H9 (cell line): ENCODE data around the gene SPDYE9. TPM values are rescaled to one million over a fixed set of nuclear protein-coding genes. Genes with fewer than 3 reads are reported as not detected.
"Not testable (repeated sequence)": the region's sequence is repeated elsewhere in the genome, so short reads cannot be mapped to it uniquely, and the experiment has no call there.

ENCODE experiments used
- DNase-seq: peaks from one replicate; pipeline ENCODE4 v3.0.0-alpha.2; 2017
- H2AFZ ChIP-seq: one replicate; pipeline ENCODE4 v1.6.1; 2013; ENCODE audit warnings: mild to moderate bottlenecking, low read length, control low read depth, moderate library complexity
- H2AK5ac ChIP-seq: 2 replicates; pipeline ENCODE4 v1.6.1; 2013; ENCODE audit warnings: low read length, control low read depth, mixed read lengths; ENCODE audit not compliant: insufficient read length
- H2BK120ac ChIP-seq: one replicate; pipeline ENCODE4 v1.6.1; 2013; ENCODE audit warnings: low read depth, mild to moderate bottlenecking, low read length, control low read depth, inconsistent platforms; ENCODE audit not compliant: poor library complexity, severe bottlenecking
- H2BK12ac ChIP-seq: 2 replicates; pipeline ENCODE4 v1.6.1; 2013; ENCODE audit warnings: low read length, control low read depth, mixed read lengths, low read depth; ENCODE audit not compliant: insufficient read length
- H2BK15ac ChIP-seq: 2 replicates; pipeline ENCODE4 v1.6.1; 2013; ENCODE audit warnings: low read depth, low read length, control low read depth
- H2BK20ac ChIP-seq: one replicate; pipeline ENCODE4 v1.6.1; 2013; ENCODE audit warnings: low read depth, mild to moderate bottlenecking, low read length, control low read depth, inconsistent platforms; ENCODE audit not compliant: poor library complexity, severe bottlenecking
- H2BK5ac ChIP-seq: 2 replicates; pipeline ENCODE4 v1.6.1; 2013; ENCODE audit warnings: low read length, control low read depth, mixed read lengths; ENCODE audit not compliant: insufficient read length
- H3K14ac ChIP-seq: 2 replicates; pipeline ENCODE4 v1.6.1; 2013; ENCODE audit warnings: low read length, control low read depth; ENCODE audit not compliant: insufficient read depth
- H3K18ac ChIP-seq: 2 replicates; pipeline ENCODE4 v1.6.1; 2013; ENCODE audit warnings: low read depth, mild to moderate bottlenecking, mixed read lengths, low read length, control low read depth; ENCODE audit not compliant: insufficient read length
- H3K23ac ChIP-seq: 2 replicates; pipeline ENCODE4 v1.6.1; 2013; ENCODE audit warnings: low read length, control low read depth, mixed read lengths, low read depth; ENCODE audit not compliant: insufficient read length
- H3K23me2 ChIP-seq: 2 replicates; pipeline ENCODE4 v1.6.1; 2013; ENCODE audit warnings: low read depth, mild to moderate bottlenecking, mixed read lengths, low read length, control low read depth; ENCODE audit not compliant: insufficient read length, poor library complexity, severe bottlenecking
- H3K27ac ChIP-seq: 2 replicates; pipeline ENCODE4 v1.5.1; 2013; ENCODE audit warnings: low read length, control low read depth, mixed read lengths, low read depth; ENCODE audit not compliant: insufficient read length
- H3K27me3 ChIP-seq: 2 replicates; pipeline ENCODE4 v1.6.1; 2013; ENCODE audit warnings: low read length, control low read depth, inconsistent platforms; ENCODE audit not compliant: insufficient read depth
- H3K4ac ChIP-seq: 2 replicates; pipeline ENCODE4 v1.6.1; 2013; ENCODE audit warnings: low read depth, mild to moderate bottlenecking, control low read depth, inconsistent platforms, low read length, moderate library complexity
- H3K4me1 ChIP-seq: 2 replicates; pipeline ENCODE4 v1.6.1; 2013; ENCODE audit warnings: low read length, control low read depth, inconsistent platforms; ENCODE audit not compliant: insufficient read depth
- H3K4me2 ChIP-seq: 2 replicates; pipeline ENCODE4 v1.6.1; 2013; ENCODE audit warnings: low read length, control low read depth, mixed read lengths; ENCODE audit not compliant: insufficient read length, insufficient read depth
- H3K56ac ChIP-seq: 2 replicates; pipeline ENCODE4 v1.6.1; 2013; ENCODE audit warnings: low read depth, mild to moderate bottlenecking, mixed read lengths, low read length, control low read depth; ENCODE audit not compliant: insufficient read length
- H3K79me1 ChIP-seq: 2 replicates; pipeline ENCODE4 v1.6.1; 2013; ENCODE audit warnings: low read depth, mild to moderate bottlenecking, moderate library complexity, low read length, control low read depth, inconsistent platforms; ENCODE audit not compliant: insufficient read depth, poor library complexity, severe bottlenecking
- H3K79me2 ChIP-seq: 2 replicates; pipeline ENCODE4 v1.6.1; 2013; ENCODE audit warnings: low read length, control low read depth, inconsistent platforms; ENCODE audit not compliant: insufficient read depth
- H3K9ac ChIP-seq: 2 replicates; pipeline ENCODE4 v1.6.1; 2013; ENCODE audit warnings: low read length, control low read depth, mixed read lengths; ENCODE audit not compliant: insufficient read length; ENCODE audit errors: extremely low read depth
- H3K9me3 ChIP-seq: one replicate; pipeline ENCODE4 v1.6.1; 2013; ENCODE audit warnings: low read depth, low read length, inconsistent platforms; ENCODE audit not compliant: control insufficient read depth
- H3T11ph ChIP-seq: one replicate; pipeline ENCODE4 v1.6.1; 2013; ENCODE audit warnings: mild to moderate bottlenecking, low read length, control low read depth, inconsistent platforms
- H4K20me1 ChIP-seq: one replicate; pipeline ENCODE4 v1.6.1; 2013; ENCODE audit not compliant: control insufficient read depth, insufficient read length, insufficient read depth
- H4K5ac ChIP-seq: 2 replicates; pipeline ENCODE4 v1.6.1; 2013; ENCODE audit warnings: low read depth, mild to moderate bottlenecking, mixed read lengths, low read length, control low read depth; ENCODE audit not compliant: insufficient read length
- H4K8ac ChIP-seq: replicated peaks from 2 replicates; pipeline ENCODE4 v1.6.1; 2013; ENCODE audit warnings: low read length, control low read depth, mixed read lengths, low read depth; ENCODE audit not compliant: insufficient read length
- H4K91ac ChIP-seq: 2 replicates; pipeline ENCODE4 v1.6.1; 2013; ENCODE audit warnings: low read depth, mild to moderate bottlenecking, moderate library complexity, mixed read lengths, low read length, control low read depth; ENCODE audit not compliant: insufficient read length
- H3K27ac Mint-ChIP-seq, 3 experiments: 2 replicates in 2 of 3; 3 replicates in 1 of 3; pipeline ENCODE4 v1.8.0; 2020 to 2021; ENCODE audit warnings: mixed read lengths in 3 of 3, mild to moderate bottlenecking in 1 of 3, moderate library complexity in 1 of 3
- H3K27me3 Mint-ChIP-seq: 2 replicates; pipeline ENCODE4 v1.8.0; 2021; ENCODE audit warnings: low read depth, mild to moderate bottlenecking, moderate library complexity, mixed read lengths
- H3K36me3 Mint-ChIP-seq, 3 experiments: 2 replicates in 2 of 3; 3 replicates in 1 of 3; pipeline ENCODE4 v1.8.0; 2020 to 2021; ENCODE audit warnings: low read depth in 3 of 3, mixed read lengths in 3 of 3; ENCODE audit not compliant: insufficient read depth in 1 of 3
- H3K4me1 Mint-ChIP-seq, 2 experiments: 2 replicates each; pipeline ENCODE4 v1.8.0; 2020; ENCODE audit warnings: mixed read lengths in 2 of 2
- H3K4me3 Mint-ChIP-seq, 2 experiments: 2 replicates in 1 of 2; 3 replicates in 1 of 2; pipeline ENCODE4 v1.8.0; 2020 to 2021; ENCODE audit warnings: mild to moderate bottlenecking in 2 of 2, mixed read lengths in 2 of 2, moderate library complexity in 1 of 2
- H3K9me3 Mint-ChIP-seq, 2 experiments: 2 replicates in 1 of 2; 3 replicates in 1 of 2; pipeline ENCODE4 v1.8.0; 2020; ENCODE audit warnings: mild to moderate bottlenecking in 2 of 2, mixed read lengths in 2 of 2, moderate library complexity in 1 of 2
- WGBS: extraction: QIAGEN DNeasy Blood & Tissue Kit; methylation state at CpG from one replicate; pipeline ENCODE4 v1.1.7; 2013; ENCODE audit warnings: missing lambda C conversion rate, low lambda C conversion rate, mixed read lengths; ENCODE audit not compliant: insufficient read length; ENCODE audit errors: extremely low coverage; 5-methylcytosine and 5-hydroxymethylcytosine counted together
- total RNA-seq: library from RNA; stranded (reverse); gene quantifications from 2 replicates; pipeline ENCODE4 v1.2.1, GENCODE V29; 2021

Gene SPDYE9
- total RNA-seq, 1 experiment from 2014 or later, result not detected

DNA sequence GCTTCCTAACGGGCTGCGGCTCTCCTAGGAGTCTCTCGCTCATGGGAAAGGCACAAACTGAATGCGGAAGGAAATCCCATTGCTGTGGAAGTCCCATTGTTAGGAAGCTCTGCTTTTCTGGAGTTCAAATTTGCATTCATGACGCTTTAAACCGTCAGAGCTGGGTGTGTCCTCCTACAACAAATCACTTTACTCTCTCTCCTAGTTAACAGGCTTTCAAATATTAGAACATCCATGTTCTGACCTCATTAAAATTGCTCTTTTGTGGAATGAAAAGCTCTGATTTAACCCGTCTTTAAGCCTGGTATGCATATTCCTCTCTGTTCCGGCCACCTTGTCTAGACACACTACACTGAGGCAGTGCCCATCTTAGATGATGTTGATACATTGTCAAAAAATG is 56.2 kb downstream of the SPDYE9 start, which contains the start of gene SPDYE8:
SPDYE8 (minus strand) TSS at position 101 of the 400 bp plus-strand sequence. CDS start 1,800 bp downstream, outside the sequence.
- H4K20me1 ChIP-seq, DNase-seq, H2AFZ ChIP-seq, H2BK120ac ChIP-seq, H3K9me3 Mint-ChIP-seq, H3K23ac ChIP-seq, H2BK20ac ChIP-seq, H3T11ph ChIP-seq, H2AK5ac ChIP-seq, H3K18ac ChIP-seq, H3K56ac ChIP-seq, H4K8ac ChIP-seq, H4K5ac ChIP-seq, H2BK15ac ChIP-seq, H3K14ac ChIP-seq, H3K4me2 ChIP-seq, H2BK5ac ChIP-seq, H3K23me2 ChIP-seq, H3K27ac ChIP-seq, H3K27me3 Mint-ChIP-seq, H3K27ac Mint-ChIP-seq, H3K4ac ChIP-seq, H3K36me3 Mint-ChIP-seq, H3K79me1 ChIP-seq, H3K9ac ChIP-seq, H3K27me3 ChIP-seq, H3K4me3 Mint-ChIP-seq, H3K9me3 ChIP-seq, H3K4me1 ChIP-seq, H3K79me2 ChIP-seq, H2BK12ac ChIP-seq, H3K4me1 Mint-ChIP-seq, H4K91ac ChIP-seq: not testable (repeated sequence)
- WGBS, result no CpG with 5 or more reads among the region's 8 CpGs

Other genes with a start within 250 kb of the SPDYE9 start
- 79.0 and 80.2 TPM in 2 replicates for gene POM121, start 160.9 kb downstream of the SPDYE9 start, total RNA-seq
- gene TRIM74, start 116.6 kb downstream of the SPDYE9 start, total RNA-seq, result 0.26 TPM in 1 of 2 replicates, not detected in the other
- not detected in 2 replicates for gene SPDYE8, start 56.3 kb downstream of the SPDYE9 start, total RNA-seq
- not detected in 2 replicates for gene SPDYE11, start 28.1 kb downstream of the SPDYE9 start, total RNA-seq
- gene NSUN5, start 222.8 kb upstream of the SPDYE9 start, total RNA-seq, result 64.2 and 66.8 TPM in 2 replicates
- not detected in 2 replicates for gene TRIM50, start 242.0 kb upstream of the SPDYE9 start, total RNA-seq
- not detected in 2 replicates for gene FKBP6, start 242.1 kb upstream of the SPDYE9 start, total RNA-seq